ENCODE measurements around the gene SHD. TPM values are rescaled to one million over a fixed set of nuclear protein-coding genes. Genes with fewer than 3 reads are reported as not detected.
A peak's percentile ranks its signal among the peaks of the same experiment; 100 is the strongest.

The SHD gene
- total and polyA plus RNA-seq, 9 of the 15 experiments (the other 6 are each of a cell fraction or from before 2014, with no cell fraction given), result 0.05 to 0.62 (median 0.15) TPM; not detected in 5

GRCh38 chr19:4326837-4327251 lies 47.8 kb downstream of the SHD start (continued):
- TF ChIP-seq EGR1 (conservative IDR thresholded peaks at IDR 0.05), result peak; percentile 96
- 0 out of 2 replicates have a peak, but pooled peaks have one; percentile 66 for TF ChIP-seq ZNF431 (CRISPR knock-in tag; IDR thresholded peaks at IDR 0.05)
- no peak for TF ChIP-seq BDP1 (IDR thresholded peaks at IDR 0.05; ENCODE audit: insufficient read depth, insufficient read length)
- no peak for TF ChIP-seq BRF2 (IDR thresholded peaks at IDR 0.05; ENCODE audit: borderline replicate concordance, insufficient read depth, insufficient read length)
- TF ChIP-seq ZNF175 (CRISPR knock-in tag; IDR thresholded peaks at IDR 0.05; ENCODE audit: low read depth), result no peak
- no peak for TF ChIP-seq BCLAF1 (IDR thresholded peaks at IDR 0.05; ENCODE audit: borderline replicate concordance in 1 of 2, control insufficient read depth in 1 of 2, low read depth in 2 of 2, low read length in 1 of 2)
- no peak for TF ChIP-seq RREB1 (CRISPR knock-in tag; IDR thresholded peaks at IDR 0.05)
- no peak for TF ChIP-seq BCL6 (CRISPR knock-in tag; IDR thresholded peaks at IDR 0.05)
- TF ChIP-seq COPS2 (conservative IDR thresholded peaks at IDR 0.05), result no peak
- no peak for TF ChIP-seq TARDBP (IDR thresholded peaks at IDR 0.05)
- TF ChIP-seq HOXB6 (CRISPR knock-in tag; IDR thresholded peaks at IDR 0.05; ENCODE audit: borderline replicate concordance), result no peak
- TF ChIP-seq FOXJ2 (tag; IDR thresholded peaks at IDR 0.05), result no peak
- no peak for TF ChIP-seq ZHX1 (conservative IDR thresholded peaks at IDR 0.05; ENCODE audit: low read length)
- no peak for TF ChIP-seq PRMT5 (CRISPR knock-in tag; IDR thresholded peaks at IDR 0.05)
- no peak for TF ChIP-seq SRSF7 (optimal IDR thresholded peaks at IDR 0.05; ENCODE audit: low read depth, low read length)
- no peak for TF ChIP-seq SUPT5H (IDR thresholded peaks at IDR 0.05)
- 0 out of 2 replicates have a peak, but pooled peaks have one; percentile 14 for TF ChIP-seq NBN (IDR thresholded peaks at IDR 0.05; ENCODE audit: low read depth)
